Erythroblast (primary cell): ENCODE measurements around the gene CYP46A1.
"Not testable (repeated sequence)": the region's sequence is repeated elsewhere in the genome, so short reads cannot be mapped to it uniquely, and the experiment has no call there.

Experiments used
- GATA1 ChIP-seq: IDR thresholded peaks from 2 replicates; pipeline ENCODE4 v1.6.1; 2011; ENCODE audit warnings: low read depth, mild to moderate bottlenecking, control low read depth, low read length, moderate library complexity
- POLR2A ChIP-seq: IDR thresholded peaks from 2 replicates; pipeline ENCODE4 v1.6.1; 2011; ENCODE audit warnings: mild to moderate bottlenecking, low read length

DNA sequence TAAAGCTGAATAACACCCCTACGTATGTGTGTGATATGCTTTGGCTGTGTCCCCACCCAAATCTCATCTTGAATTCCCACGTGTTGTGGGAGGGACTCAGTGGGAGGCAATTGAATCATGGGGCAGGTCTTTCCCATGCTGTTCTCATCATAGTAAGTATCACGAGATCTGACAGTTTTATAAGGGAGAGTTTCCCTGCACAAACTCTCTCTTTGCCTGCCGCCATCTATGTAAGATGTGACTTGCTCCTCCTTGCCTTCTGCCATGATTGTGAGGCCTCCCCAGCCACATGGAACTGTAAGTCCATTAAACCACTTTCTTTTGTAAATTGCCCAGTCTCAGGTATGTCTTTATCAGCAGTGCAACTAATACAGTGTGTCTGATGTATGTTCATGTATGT, 78.8 kb downstream of the CYP46A1 start:
- not testable (repeated sequence) for TF ChIP-seq POLR2A, GATA1
